Fibroblast of villous mesenchyme (primary cell): ENCODE results near the gene DIAPH1. TPM values are rescaled to one million over a fixed set of nuclear protein-coding genes. Genes with fewer than 3 reads are reported as not detected.

Experiments used
- DNase-seq: peaks from one replicate; pipeline ENCODE4 v3.0.0-alpha.2; 2010; ENCODE audit warnings: low read depth
- H3K4me3 ChIP-seq: 2 replicates; pipeline ENCODE4 v1.5.1; 2011; ENCODE audit warnings: low read depth, mild to moderate bottlenecking, low read length
- CTCF ChIP-seq: IDR thresholded peaks from 2 replicates; pipeline ENCODE4 v1.5.1; 2012; ENCODE audit warnings: low read depth, mild to moderate bottlenecking, low read length; ENCODE audit not compliant: insufficient read depth
- total RNA-seq: library from RNA; depleted of rRNA; stranded (reverse); fragments of >200 nt; gene quantifications from 2 replicates; pipeline ENCODE4 v1.2.3, GENCODE V29; 2012

Gene DIAPH1
- total RNA-seq, 1 donor, result 26.8 TPM

GRCh38 chr5:141565826-141566570, 52.8 kb downstream of the DIAPH1 start:
- no peak overlapping the region for H3K4me3 ChIP-seq
- DNase-seq, result no peak
- no peak for TF ChIP-seq CTCF

- H3K4me3 ChIP-seq, result no peak overlapping the region
- peak; percentile 96 for DNase-seq
- peak; percentile 88 for TF ChIP-seq CTCF
Measured at GRCh38 chr5:141564216-141564692, 54.5 kb downstream of the DIAPH1 start.

- no peak overlapping the region for H3K4me3 ChIP-seq
- peak; percentile 99 for DNase-seq
- TF ChIP-seq CTCF, result peak; percentile 89
Measured at GRCh38 chr5:141560725-141561483, 57.9 kb downstream of the DIAPH1 start.

- no peak overlapping the region for H3K4me3 ChIP-seq
- no peak for TF ChIP-seq CTCF
- DNase-seq, result peak; percentile 20
Measured at GRCh38 chr5:141560151-141560550, 58.6 kb downstream of the DIAPH1 start.

GRCh38 chr5:141559461-141559860, 59.3 kb downstream of the DIAPH1 start:
- DNase-seq, result peak; percentile 66
- no peak overlapping the region for H3K4me3 ChIP-seq
- TF ChIP-seq CTCF, result no peak

- TF ChIP-seq CTCF, result no peak
- peak; percentile 31 for DNase-seq
- H3K4me3 ChIP-seq, result no peak overlapping the region
Measured at GRCh38 chr5:141558150-141558549, 60.6 kb downstream of the DIAPH1 start.
